Panc1 (cell line): ENCODE measurements around the gene INPP5A. TPM values are rescaled to one million over a fixed set of nuclear protein-coding genes. Genes with fewer than 3 reads are reported as not detected.

Experiments used
- ATAC-seq: fragments of 200-7000 bp; cut with Tn5 transposase; 2 replicates; pipeline ENCODE4 v1.9.1; 2020; ENCODE audit warnings: mild to moderate bottlenecking, moderate library complexity
- BruUV-seq: library from RNA; stranded (reverse); fragments of 400-500 nt; replicated peaks from 2 replicates; lab custom pipeline; 2021; lab: Mats Ljungman, UMichigan
- CTCF ChIA-PET: fragments of 300-600 bp; sonication (Branson Sonifier 250); formaldehyde crosslinking; loops from one replicate; lab custom pipeline; 2022; ENCODE audit warnings: antibody characterized with exemption; lab: Charles Lee
- POLR2A ChIA-PET: fragments of 300-600 bp; sonication (Branson Sonifier 250); formaldehyde crosslinking; loops from one replicate; lab custom pipeline; 2022; ENCODE audit warnings: antibody characterized with exemption; lab: Charles Lee
- DNase-seq: peaks from one replicate; pipeline ENCODE4 v3.0.0-alpha.2; 2010; ENCODE audit warnings: low read depth, low spot score
- H3K27ac ChIP-seq: 2 replicates; pipeline ENCODE4 v1.5.1; 2011; ENCODE audit warnings: mild to moderate bottlenecking, low read length, inconsistent platforms
- H3K27me3 ChIP-seq: fragments of 200-500 bp; sonication (Bioruptor generic); 2 replicates; pipeline ENCODE4 v1.6.0; 2014; ENCODE audit warnings: low read length, inconsistent platforms; ENCODE audit not compliant: control insufficient read depth, insufficient read depth
- H3K36me3 ChIP-seq: fragments of 200-500 bp; sonication (Bioruptor generic); 2 replicates; pipeline ENCODE4 v1.5.1; 2014; ENCODE audit warnings: inconsistent platforms, mild to moderate bottlenecking, low read length, moderate library complexity; ENCODE audit not compliant: control insufficient read depth, insufficient read depth
- H3K4me1 ChIP-seq: 2 replicates; pipeline ENCODE4 v1.5.1; 2011; ENCODE audit warnings: inconsistent platforms, mild to moderate bottlenecking, low read length, moderate library complexity; ENCODE audit not compliant: control insufficient read depth, insufficient read depth
- H3K4me3 ChIP-seq, 2 experiments: 2 replicates each; pipeline ENCODE4 v1.5.1; 2011 to 2012; ENCODE audit warnings: low read depth in 2 of 2, low read length in 2 of 2, mild to moderate bottlenecking in 2 of 2, inconsistent platforms in 1 of 2, moderate library complexity in 1 of 2
- H3K9me3 ChIP-seq: fragments of 200-500 bp; sonication (Bioruptor generic); 2 replicates; pipeline ENCODE4 v1.5.1; 2014; ENCODE audit warnings: low read depth, mild to moderate bottlenecking, inconsistent platforms, low read length, moderate library complexity; ENCODE audit not compliant: control insufficient read depth, insufficient read depth
- POLR2AphosphoS5 ChIP-seq: IDR thresholded peaks from 2 replicates; pipeline ENCODE4 v1.6.1; 2012; ENCODE audit warnings: mild to moderate bottlenecking, low read depth, low read length, moderate library complexity
- SIN3A ChIP-seq: IDR thresholded peaks from 2 replicates; pipeline ENCODE4 v1.6.1; 2012; ENCODE audit warnings: low read depth, mild to moderate bottlenecking, low read length, moderate library complexity, borderline replicate concordance; ENCODE audit not compliant: insufficient read depth
- TCF7L2 ChIP-seq: IDR thresholded peaks from 2 replicates; pipeline ENCODE4 v1.6.1; 2011; ENCODE audit warnings: mild to moderate bottlenecking, low read depth, low read length, inconsistent platforms
- in situ Hi-C: cut with HindIII; loops from 2 replicates; pipeline ENCODE4 v1.10.0; 2016; ENCODE audit warnings: low sequenced_read_pairs, low pct_unique_long_range_greater_than_20kb
- intact Hi-C: fragments of 100-400 bp; cut with micrococcal nuclease; formaldehyde crosslinking; loops from one replicate; pipeline ENCODE4 v1.10.0; 2022; ENCODE audit not compliant: unreplicated experiment
- total RNA-seq: library from RNA; stranded (reverse); gene quantifications from one replicate; pipeline ENCODE4 v1.2.1, GENCODE V29; 2021; ENCODE audit not compliant: unreplicated experiment
- TF ChIP-seq, protein P1 (sequence below): fragments of 450-650 bp; IDR thresholded peaks from 2 replicates; pipeline ENCODE4 v1.5.1; 2017; ENCODE audit warnings: mild to moderate bottlenecking
- TF ChIP-seq, protein P2 (sequence below), 2 experiments: IDR thresholded peaks; 2 replicates each; pipeline ENCODE4 v1.6.1; 2011 to 2012; ENCODE audit warnings: low read depth in 2 of 2, control low read depth in 1 of 2, low read length in 1 of 2, mild to moderate bottlenecking in 1 of 2, moderate library complexity in 1 of 2; ENCODE audit not compliant: insufficient read depth in 1 of 2

INPP5A gene
- total RNA-seq, 1 experiment from 2014 or later = 60.0 TPM

DNA sequence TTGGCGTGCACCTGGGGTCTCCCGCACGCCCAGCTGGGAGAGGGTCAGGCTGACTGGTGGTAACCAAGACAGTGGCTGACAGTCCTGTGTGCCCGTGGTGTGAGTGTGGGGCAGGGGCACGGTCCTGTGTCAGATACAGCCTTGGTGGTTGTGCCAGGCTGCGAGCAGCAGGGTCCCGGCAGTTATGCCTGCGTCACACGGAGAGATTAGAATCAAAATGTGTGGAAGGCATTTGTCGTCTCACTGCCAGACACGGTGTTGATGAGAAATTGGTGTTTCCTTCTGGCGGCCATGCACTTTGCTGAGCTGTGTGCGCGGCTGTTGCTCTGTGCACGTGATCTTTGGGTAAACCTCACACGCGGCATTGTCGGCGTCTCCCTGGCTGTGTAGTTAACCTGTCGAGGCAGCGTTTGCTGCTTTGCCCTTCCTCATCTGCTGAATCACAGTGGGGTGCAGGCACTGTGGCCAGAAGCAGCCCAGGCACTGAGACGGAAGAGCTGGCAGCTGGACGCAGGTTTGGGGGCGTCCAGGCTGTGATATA is 160.7 kb downstream of the INPP5A start:
- no peak for DNase-seq
- no peaks in the 10 kb centered on the region for H3K27me3 ChIP-seq
- no TSS peak for BruUV-seq
- no peaks in the 10 kb centered on the region for H3K4me1 ChIP-seq
- intact Hi-C loops (no loop called here), in situ Hi-C loops (no loop called here)
- no peak overlapping the region for H3K27ac ChIP-seq
- peaks cover 22% of the 10 kb centered on the region for H3K9me3 ChIP-seq
- no peaks in the 10 kb centered on the region for H3K36me3 ChIP-seq
- no peak overlapping the region for H3K4me3 ChIP-seq
- TF ChIP-seq POLR2AphosphoS5 = no peak
- no peak for TF ChIP-seq SIN3A
- TF ChIP-seq TCF7L2 = no peak
- TF ChIP-seq, protein P1, sequence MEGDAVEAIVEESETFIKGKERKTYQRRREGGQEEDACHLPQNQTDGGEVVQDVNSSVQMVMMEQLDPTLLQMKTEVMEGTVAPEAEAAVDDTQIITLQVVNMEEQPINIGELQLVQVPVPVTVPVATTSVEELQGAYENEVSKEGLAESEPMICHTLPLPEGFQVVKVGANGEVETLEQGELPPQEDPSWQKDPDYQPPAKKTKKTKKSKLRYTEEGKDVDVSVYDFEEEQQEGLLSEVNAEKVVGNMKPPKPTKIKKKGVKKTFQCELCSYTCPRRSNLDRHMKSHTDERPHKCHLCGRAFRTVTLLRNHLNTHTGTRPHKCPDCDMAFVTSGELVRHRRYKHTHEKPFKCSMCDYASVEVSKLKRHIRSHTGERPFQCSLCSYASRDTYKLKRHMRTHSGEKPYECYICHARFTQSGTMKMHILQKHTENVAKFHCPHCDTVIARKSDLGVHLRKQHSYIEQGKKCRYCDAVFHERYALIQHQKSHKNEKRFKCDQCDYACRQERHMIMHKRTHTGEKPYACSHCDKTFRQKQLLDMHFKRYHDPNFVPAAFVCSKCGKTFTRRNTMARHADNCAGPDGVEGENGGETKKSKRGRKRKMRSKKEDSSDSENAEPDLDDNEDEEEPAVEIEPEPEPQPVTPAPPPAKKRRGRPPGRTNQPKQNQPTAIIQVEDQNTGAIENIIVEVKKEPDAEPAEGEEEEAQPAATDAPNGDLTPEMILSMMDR = no peak
- TF ChIP-seq, protein P2, sequence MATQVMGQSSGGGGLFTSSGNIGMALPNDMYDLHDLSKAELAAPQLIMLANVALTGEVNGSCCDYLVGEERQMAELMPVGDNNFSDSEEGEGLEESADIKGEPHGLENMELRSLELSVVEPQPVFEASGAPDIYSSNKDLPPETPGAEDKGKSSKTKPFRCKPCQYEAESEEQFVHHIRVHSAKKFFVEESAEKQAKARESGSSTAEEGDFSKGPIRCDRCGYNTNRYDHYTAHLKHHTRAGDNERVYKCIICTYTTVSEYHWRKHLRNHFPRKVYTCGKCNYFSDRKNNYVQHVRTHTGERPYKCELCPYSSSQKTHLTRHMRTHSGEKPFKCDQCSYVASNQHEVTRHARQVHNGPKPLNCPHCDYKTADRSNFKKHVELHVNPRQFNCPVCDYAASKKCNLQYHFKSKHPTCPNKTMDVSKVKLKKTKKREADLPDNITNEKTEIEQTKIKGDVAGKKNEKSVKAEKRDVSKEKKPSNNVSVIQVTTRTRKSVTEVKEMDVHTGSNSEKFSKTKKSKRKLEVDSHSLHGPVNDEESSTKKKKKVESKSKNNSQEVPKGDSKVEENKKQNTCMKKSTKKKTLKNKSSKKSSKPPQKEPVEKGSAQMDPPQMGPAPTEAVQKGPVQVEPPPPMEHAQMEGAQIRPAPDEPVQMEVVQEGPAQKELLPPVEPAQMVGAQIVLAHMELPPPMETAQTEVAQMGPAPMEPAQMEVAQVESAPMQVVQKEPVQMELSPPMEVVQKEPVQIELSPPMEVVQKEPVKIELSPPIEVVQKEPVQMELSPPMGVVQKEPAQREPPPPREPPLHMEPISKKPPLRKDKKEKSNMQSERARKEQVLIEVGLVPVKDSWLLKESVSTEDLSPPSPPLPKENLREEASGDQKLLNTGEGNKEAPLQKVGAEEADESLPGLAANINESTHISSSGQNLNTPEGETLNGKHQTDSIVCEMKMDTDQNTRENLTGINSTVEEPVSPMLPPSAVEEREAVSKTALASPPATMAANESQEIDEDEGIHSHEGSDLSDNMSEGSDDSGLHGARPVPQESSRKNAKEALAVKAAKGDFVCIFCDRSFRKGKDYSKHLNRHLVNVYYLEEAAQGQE (IDR thresholded peaks at IDR 0.05; ENCODE audit: insufficient read depth in 1 of 2, low read depth in 2 of 2, low read length in 1 of 2) = no peak
- ChIA-PET CTCF (no interaction called here), POLR2A (interaction anchor here (0.6 kb wide), 1 partner anchor 177 kb away, joined by 7 read pairs; no protein-coding TSS in a partner anchor)
- no peak for ATAC-seq

DNA sequence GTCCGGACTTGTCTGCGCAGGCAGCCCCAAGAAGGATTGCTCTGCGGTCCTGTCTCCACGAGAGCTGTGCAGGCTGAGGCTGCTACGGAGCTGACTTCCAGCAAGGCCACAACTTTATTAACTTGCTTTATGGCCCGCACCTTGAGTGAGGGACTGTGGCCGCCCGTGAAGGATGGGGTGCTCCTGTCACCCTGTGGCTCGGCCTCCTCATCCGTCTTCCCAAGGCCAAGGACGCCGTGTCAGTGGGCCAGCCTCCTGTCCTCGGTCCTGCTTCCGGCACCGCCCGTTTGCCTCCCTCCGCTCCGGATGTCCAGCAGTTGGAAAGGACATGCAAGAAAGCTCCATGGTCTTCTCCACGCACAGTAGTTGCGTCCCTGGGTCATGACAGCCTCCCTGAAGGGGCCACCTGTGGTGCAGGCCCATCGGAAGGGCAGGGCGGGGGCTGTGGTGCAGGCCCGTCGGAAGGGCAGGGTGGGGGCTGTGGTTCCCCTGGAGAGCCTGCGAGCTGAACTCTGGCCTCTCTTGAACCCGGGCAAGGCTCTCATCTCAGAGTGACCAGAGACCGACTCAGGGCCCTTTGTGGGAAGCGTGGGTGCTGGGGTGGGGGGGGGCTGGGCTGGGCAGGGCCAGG is 161.3 kb downstream of the INPP5A start:
- ATAC-seq (no peak), DNase-seq (no peak)
- in situ Hi-C loops = no loop called here
- no TSS peak for BruUV-seq
- Histone ChIP-seq H3K36me3 (no peaks in the 10 kb centered on the region), H3K27me3 (no peaks in the 10 kb centered on the region), H3K4me1 (no peaks in the 10 kb centered on the region), H3K4me3 (no peak overlapping the region), H3K9me3 (peaks cover 16% of the 10 kb centered on the region), H3K27ac (no peak overlapping the region)
- intact Hi-C loops = no loop called here
- TF ChIP-seq SIN3A (no peak), TCF7L2 (no peak)
- TF ChIP-seq, protein P1 = no peak
- ChIA-PET POLR2A (interaction anchor here (0.6 kb wide), 1 partner anchor 178 kb away, joined by 7 read pairs; no protein-coding TSS in a partner anchor), CTCF (no interaction called here)
